GM10248 (cell line): Measurements from ENCODE around the gene DDI2.

ENCODE experiments used
- CTCF ChIA-PET: fragments of 300-600 bp; sonication (Branson Sonifier 250); formaldehyde crosslinking; extraction: SDS; loops from one replicate; lab custom pipeline; 2021; ENCODE audit warnings: antibody characterized with exemption; lab: Yijun Ruan, JAX
- POLR2A ChIA-PET: fragments of 350-650 bp; sonication (Branson Sonifier 250); formaldehyde crosslinking; extraction: SDS; loops from one replicate; lab custom pipeline; 2020; ENCODE audit warnings: antibody characterized with exemption; lab: Yijun Ruan, JAX
- DNase-seq: peaks from one replicate; pipeline ENCODE4 v3.0.0; 2012; ENCODE audit errors: extremely low spot score
- TF ChIP-seq, protein P1 (sequence below): IDR thresholded peaks from 2 replicates; pipeline ENCODE4 v1.5.1; 2012; ENCODE audit warnings: mild to moderate bottlenecking, low read depth; ENCODE audit errors: extremely low read depth, missing control alignments, control extremely low read depth

DDI2 gene

DNA sequence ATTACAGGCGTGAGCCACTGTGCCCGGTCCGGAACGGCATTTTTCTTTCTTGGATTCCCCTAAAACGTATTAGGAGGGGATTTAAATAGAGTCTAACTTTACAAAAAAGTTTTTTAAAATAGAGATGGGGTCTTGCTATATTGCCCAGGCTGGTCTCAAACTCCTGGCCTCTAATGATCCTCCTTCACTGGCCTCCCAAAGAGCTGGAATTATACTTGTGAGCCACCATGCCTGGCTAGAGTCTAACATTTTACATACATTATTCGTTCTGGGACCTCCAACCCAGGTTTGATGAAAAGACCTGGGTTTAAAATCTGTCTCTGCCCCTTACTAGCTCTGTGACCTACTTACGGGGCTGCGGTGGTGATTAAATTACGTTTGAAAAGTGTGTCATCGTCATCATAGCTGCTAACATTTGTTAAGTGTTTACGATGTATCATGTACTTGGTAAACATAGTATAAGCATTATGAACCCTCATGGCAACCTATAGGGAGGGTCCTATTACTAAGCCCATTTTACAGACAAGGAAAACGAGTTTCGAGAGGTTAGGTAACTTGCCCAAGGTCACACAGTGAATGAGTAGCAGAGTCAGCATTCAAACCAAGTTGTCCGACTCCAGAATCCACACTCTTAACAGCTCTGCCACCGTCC is 91.4 kb downstream of the DDI2 start:
- TF ChIP-seq, protein P1, sequence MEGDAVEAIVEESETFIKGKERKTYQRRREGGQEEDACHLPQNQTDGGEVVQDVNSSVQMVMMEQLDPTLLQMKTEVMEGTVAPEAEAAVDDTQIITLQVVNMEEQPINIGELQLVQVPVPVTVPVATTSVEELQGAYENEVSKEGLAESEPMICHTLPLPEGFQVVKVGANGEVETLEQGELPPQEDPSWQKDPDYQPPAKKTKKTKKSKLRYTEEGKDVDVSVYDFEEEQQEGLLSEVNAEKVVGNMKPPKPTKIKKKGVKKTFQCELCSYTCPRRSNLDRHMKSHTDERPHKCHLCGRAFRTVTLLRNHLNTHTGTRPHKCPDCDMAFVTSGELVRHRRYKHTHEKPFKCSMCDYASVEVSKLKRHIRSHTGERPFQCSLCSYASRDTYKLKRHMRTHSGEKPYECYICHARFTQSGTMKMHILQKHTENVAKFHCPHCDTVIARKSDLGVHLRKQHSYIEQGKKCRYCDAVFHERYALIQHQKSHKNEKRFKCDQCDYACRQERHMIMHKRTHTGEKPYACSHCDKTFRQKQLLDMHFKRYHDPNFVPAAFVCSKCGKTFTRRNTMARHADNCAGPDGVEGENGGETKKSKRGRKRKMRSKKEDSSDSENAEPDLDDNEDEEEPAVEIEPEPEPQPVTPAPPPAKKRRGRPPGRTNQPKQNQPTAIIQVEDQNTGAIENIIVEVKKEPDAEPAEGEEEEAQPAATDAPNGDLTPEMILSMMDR, result no peak
- ChIA-PET POLR2A (no interaction called here), CTCF (interaction anchor here (1.3 to 1.5 kb wide), 2 partner anchors 9 to 54 kb away, joined by 3 to 4 read pairs; no protein-coding TSS in a partner anchor)
- DNase-seq, result no peak

DNA sequence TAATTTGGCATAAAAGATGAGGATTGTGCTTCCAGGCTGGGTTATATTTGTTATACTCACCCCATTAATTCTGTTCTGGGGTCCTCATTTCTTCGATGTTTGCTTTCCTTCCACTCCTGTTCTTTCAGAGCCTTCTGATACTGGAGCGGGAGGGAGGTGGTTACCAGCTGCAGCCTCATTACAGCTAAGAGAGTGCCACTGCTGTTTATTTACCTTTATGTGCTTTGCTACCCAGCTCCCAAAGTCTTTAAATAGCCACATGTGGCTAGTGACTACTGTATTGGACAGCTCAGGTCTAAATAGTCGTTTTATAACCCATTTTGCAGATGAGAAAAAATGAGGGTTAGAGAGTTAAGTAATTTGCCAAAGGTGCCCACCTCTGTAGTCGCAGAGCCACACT is 92.0 kb downstream of the DDI2 start:
- CTCF ChIA-PET, result interaction anchor here (1.5 to 3.3 kb wide), 2 partner anchors 12 to 55 kb away, joined by 4 to 9 read pairs; no protein-coding TSS in a partner anchor

DNA sequence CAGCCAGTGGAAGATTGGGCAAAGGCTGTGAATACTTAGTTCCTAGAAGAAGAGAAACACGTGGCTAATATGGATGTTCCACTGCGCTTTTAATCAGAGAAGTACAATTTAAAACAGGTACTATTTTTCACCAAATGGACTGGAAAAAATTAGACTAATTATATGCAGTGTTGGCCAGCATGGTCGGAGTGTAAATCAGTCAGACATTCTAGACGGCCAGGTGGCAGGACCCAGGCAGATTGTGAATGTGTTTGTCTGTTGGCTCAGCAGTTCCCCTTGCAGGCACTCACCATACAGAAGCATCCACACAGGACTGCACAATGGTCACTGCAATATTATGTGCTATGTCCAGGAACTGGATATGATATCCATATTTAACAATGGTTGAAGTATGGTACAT is 94.9 kb downstream of the DDI2 start:
- ChIA-PET CTCF (interaction anchor here (1.0 to 3.3 kb wide), 2 partner anchors 10 to 14 kb away, joined by 5 to 9 read pairs; no protein-coding TSS in a partner anchor), POLR2A (no interaction called here)
- TF ChIP-seq, protein P1, result no peak
- DNase-seq, result no peak

More for the DNA sequence above, 92.0 kb downstream of the DDI2 start:
- POLR2A ChIA-PET, result no interaction called here
- TF ChIP-seq, protein P1, result no peak
- no peak for DNase-seq

DNA sequence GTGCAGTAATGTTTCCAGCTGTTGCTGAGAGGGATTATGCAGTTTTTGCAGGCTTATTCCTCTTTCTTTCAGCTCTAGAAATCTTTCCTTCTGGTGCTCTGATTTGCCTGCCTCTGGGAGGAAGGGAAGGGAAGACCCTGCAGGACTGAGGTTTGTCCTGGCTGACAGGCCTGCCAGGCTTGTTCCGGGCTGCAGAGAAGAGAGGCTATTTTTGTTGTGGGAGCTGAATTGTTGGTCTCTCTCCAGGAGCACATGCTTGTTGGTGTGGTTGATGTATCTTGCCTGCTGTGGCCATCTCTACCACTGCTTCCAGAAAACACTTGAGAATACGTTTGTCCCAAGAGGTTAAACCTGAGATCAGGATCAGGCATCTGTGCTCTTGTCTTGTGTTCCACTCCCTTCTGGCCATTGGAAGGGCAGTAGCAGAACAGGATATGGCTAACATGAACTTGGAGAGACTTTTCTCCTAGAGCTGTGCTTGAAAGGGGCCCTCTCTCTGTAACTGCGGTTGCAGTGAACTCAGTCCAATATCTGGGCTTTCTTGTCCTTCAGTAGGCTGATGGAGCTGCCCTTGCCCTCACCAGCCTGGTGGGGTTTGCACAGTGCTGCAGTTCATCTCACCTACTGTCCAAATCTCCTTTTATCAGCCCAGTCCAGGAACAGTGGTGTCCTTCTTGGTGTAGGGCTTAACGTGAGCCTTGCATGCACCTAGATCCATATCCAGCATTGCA is 97.3 kb downstream of the DDI2 start:
- no peak for DNase-seq
- CTCF ChIA-PET, result no interaction called here
- POLR2A ChIA-PET, result interaction anchor here (0.7 kb wide), 1 partner anchor 18 kb away, joined by 3 read pairs; no protein-coding TSS in a partner anchor
- TF ChIP-seq, protein P1, result no peak

DNA sequence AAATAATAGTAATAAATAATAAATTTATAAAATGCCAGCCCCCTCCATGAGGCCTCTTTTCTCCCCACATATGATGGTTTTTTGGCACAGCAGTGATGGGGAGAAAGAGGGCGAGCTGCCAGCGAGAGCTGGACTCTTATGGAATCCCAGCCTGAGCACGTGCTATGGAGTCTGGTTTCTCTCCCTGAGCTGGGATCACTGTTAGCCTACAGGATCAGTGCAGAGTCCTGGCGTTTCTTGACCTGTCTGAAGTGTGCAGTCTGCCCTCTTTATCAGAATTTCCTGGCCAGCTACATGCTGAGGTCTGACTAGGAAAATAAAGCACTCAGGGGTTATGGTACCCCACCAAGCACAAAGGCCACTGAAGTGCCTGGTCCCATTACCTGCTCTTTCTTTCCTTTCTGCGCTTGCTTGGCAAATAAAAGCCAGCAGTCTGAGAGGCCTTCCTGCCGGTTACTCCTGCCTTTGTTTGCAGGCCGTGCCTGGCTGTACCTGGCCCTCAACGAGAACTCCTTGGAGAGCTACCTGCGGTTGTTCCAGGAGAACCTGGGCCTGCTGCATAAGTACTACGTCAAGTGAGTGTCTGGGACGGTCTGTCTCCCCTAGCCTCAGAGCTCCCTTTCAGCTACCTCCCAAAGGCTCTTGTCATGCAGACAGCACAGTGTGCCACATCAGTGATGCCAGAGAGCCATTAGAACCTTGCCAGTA is 100.3 kb downstream of the DDI2 start:
- POLR2A ChIA-PET, result interaction anchor here (0.5 to 0.6 kb wide), 2 partner anchors 16 to 113 kb away, joined by 3 read pairs; no protein-coding TSS in a partner anchor
- CTCF ChIA-PET, result interaction anchor here (1.1 to 1.4 kb wide), 3 partner anchors 9 to 15 kb away, joined by 3 read pairs; no protein-coding TSS in a partner anchor
- no peak for DNase-seq
- TF ChIP-seq, protein P1, result no peak

DNA sequence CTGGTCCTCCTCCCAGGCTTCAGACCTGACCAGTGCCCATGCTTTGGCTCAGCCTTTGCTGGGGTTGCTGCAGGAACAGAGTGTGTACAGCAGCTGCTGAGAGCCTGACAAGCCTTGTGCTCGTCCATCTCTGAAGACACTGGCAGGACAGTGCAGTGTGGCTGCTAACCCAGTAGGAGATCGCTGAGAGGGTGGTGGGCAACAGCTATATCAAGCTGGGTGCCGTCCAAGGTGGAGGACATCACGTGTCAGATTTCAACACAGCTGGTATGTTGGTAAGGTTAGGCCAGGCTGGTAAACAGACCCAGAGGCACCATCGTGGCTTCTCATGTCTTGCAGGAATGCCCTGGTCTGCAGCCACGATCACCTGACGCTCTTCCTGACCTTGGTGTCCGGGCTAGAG is 100.9 kb downstream of the DDI2 start:
- POLR2A ChIA-PET, result no interaction called here
- CTCF ChIA-PET, result interaction anchor here (1.1 to 1.4 kb wide), 4 partner anchors 8 to 14 kb away, joined by 3 read pairs; no protein-coding TSS in a partner anchor
- no peak for DNase-seq
- TF ChIP-seq, protein P1, result no peak
